ENCODE results near the gene B4GALNT3.

- TF ChIP-seq POLR2AphosphoS5 (IDR thresholded peaks at IDR 0.05; ENCODE audit: borderline replicate concordance, low read depth, low read length) (no peak), EZH2 (IDR thresholded peaks at IDR 0.05) (no peak)
Observed at GRCh38 chr12:546265-546919, 86.7 kb downstream of the B4GALNT3 start.

Data from SK-N-MC (cell line).